DOHH2 (cell line): Measurements from ENCODE around the gene SRC.

Experiments used
- H3F3A ChIP-seq: fragments of 200-600 bp; sonication (generic), shearing (Covaris generic); 2 replicates; pipeline ENCODE4 v1.6.0; 2016; ENCODE audit warnings: antibody characterized with exemption, mild to moderate bottlenecking; ENCODE audit not compliant: control insufficient read depth, insufficient read depth
- H3K27ac ChIP-seq: fragments of 200-600 bp; sonication (generic); 2 replicates; pipeline ENCODE4 v1.5.1; 2014; ENCODE audit warnings: low read depth, mild to moderate bottlenecking, low read length, moderate library complexity
- H3K27me3 ChIP-seq: fragments of 200-600 bp; sonication (generic); 2 replicates; pipeline ENCODE4 v1.6.1; 2014; ENCODE audit warnings: mild to moderate bottlenecking, low read length, mixed read lengths; ENCODE audit not compliant: control insufficient read depth
- H3K36me3 ChIP-seq: fragments of 200-600 bp; sonication (generic); 2 replicates; pipeline ENCODE4 v1.6.1; 2014; ENCODE audit warnings: mild to moderate bottlenecking, low read length, moderate library complexity, mixed read lengths; ENCODE audit not compliant: control insufficient read depth
- H3K4me1 ChIP-seq: fragments of 200-600 bp; sonication (generic); 2 replicates; pipeline ENCODE4 v1.6.1; 2014; ENCODE audit warnings: mild to moderate bottlenecking, low read length, mixed read lengths; ENCODE audit not compliant: control insufficient read depth
- H3K4me2 ChIP-seq: fragments of 200-600 bp; sonication (generic); 2 replicates; pipeline ENCODE4 v1.6.0; 2014; ENCODE audit warnings: mild to moderate bottlenecking, low read length, moderate library complexity
- H3K4me3 ChIP-seq: fragments of 200-600 bp; sonication (generic); 2 replicates; pipeline ENCODE4 v1.5.1; 2014; ENCODE audit warnings: mild to moderate bottlenecking, low read length, mixed read lengths
- H3K79me2 ChIP-seq: fragments of 200-600 bp; sonication (generic); 2 replicates; pipeline ENCODE4 v1.6.1; 2014; ENCODE audit warnings: mild to moderate bottlenecking, low read length, mixed read lengths; ENCODE audit not compliant: control insufficient read depth
- H3K9me2 ChIP-seq: fragments of 200-600 bp; sonication (generic); replicated peaks from 2 replicates; pipeline ENCODE4 v1.6.1; 2014; ENCODE audit warnings: mild to moderate bottlenecking, low read length, mixed read lengths; ENCODE audit not compliant: control insufficient read depth
- H3K9me3 ChIP-seq: fragments of 200-600 bp; sonication (generic); 2 replicates; pipeline ENCODE4 v1.6.1; 2014; ENCODE audit warnings: antibody characterized with exemption, low read length, mixed read lengths; ENCODE audit not compliant: control insufficient read depth, insufficient read depth
- H4K20me1 ChIP-seq: fragments of 200-600 bp; sonication (generic); 2 replicates; pipeline ENCODE4 v1.6.0; 2014; ENCODE audit warnings: low read depth, mild to moderate bottlenecking, antibody characterized with exemption, low read length, moderate library complexity; ENCODE audit not compliant: control insufficient read depth, insufficient read depth
- EZH2phosphoT487 ChIP-seq: fragments of 200-600 bp; sonication (generic); IDR thresholded peaks from 2 replicates; pipeline ENCODE4 v1.6.1; 2017; ENCODE audit warnings: borderline replicate concordance, mild to moderate bottlenecking, antibody characterized with exemption, low read length, moderate library complexity, mixed read lengths
- TF ChIP-seq, protein P1 (sequence below): fragments of 200-600 bp; sonication (generic); IDR thresholded peaks from one replicate; pipeline ENCODE4 v1.5.1; 2014; ENCODE audit warnings: antibody characterized with exemption, mild to moderate bottlenecking, low read depth, low read length; ENCODE audit not compliant: poor library complexity, severe bottlenecking

The SRC gene

DNA sequence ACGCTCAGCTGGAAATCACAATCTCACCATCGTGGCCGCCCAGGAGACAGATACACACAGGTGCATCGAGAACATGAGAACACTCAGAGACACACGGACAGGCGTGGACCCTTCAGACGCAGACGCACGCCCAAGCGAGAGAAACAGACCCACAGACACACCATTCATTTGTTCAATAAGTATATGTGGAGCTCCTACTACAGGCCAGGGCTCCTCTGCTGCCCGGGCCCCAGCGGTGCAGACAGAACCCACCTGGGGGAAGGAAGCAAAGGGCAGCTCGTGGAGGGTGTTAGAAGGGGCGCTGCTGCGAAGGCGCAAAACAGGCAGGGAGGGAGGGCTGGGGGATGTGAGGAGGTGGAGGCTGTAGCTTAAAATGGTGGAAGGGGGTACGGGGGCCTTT lies 39.2 kb downstream of the SRC start:
- Histone ChIP-seq H4K20me1 (0 out of 2 replicates have a peak, but pooled peaks cover 3% of the 10 kb centered on the region), H3K36me3 (no peaks in the 10 kb centered on the region), H3K27me3 (peaks cover 14% of the 10 kb centered on the region), H3K4me1 (peaks cover 9% of the 10 kb centered on the region; the same call in 1 of the 2 replicates), H3K79me2 (no peaks in the 10 kb centered on the region), H3K27ac (no peak overlapping the region), H3K9me3 (no peaks in the 10 kb centered on the region), H3F3A (no peaks in the 10 kb centered on the region), H3K4me2 (peak overlapping the region; percentile 62), H3K9me2 (no peaks in the 10 kb centered on the region), H3K4me3 (0 out of 2 replicates have a peak overlapping the region, but pooled peaks have one; percentile 36)
- no peak for TF ChIP-seq EZH2phosphoT487
- TF ChIP-seq, protein P1, sequence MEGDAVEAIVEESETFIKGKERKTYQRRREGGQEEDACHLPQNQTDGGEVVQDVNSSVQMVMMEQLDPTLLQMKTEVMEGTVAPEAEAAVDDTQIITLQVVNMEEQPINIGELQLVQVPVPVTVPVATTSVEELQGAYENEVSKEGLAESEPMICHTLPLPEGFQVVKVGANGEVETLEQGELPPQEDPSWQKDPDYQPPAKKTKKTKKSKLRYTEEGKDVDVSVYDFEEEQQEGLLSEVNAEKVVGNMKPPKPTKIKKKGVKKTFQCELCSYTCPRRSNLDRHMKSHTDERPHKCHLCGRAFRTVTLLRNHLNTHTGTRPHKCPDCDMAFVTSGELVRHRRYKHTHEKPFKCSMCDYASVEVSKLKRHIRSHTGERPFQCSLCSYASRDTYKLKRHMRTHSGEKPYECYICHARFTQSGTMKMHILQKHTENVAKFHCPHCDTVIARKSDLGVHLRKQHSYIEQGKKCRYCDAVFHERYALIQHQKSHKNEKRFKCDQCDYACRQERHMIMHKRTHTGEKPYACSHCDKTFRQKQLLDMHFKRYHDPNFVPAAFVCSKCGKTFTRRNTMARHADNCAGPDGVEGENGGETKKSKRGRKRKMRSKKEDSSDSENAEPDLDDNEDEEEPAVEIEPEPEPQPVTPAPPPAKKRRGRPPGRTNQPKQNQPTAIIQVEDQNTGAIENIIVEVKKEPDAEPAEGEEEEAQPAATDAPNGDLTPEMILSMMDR, result no peak

DNA sequence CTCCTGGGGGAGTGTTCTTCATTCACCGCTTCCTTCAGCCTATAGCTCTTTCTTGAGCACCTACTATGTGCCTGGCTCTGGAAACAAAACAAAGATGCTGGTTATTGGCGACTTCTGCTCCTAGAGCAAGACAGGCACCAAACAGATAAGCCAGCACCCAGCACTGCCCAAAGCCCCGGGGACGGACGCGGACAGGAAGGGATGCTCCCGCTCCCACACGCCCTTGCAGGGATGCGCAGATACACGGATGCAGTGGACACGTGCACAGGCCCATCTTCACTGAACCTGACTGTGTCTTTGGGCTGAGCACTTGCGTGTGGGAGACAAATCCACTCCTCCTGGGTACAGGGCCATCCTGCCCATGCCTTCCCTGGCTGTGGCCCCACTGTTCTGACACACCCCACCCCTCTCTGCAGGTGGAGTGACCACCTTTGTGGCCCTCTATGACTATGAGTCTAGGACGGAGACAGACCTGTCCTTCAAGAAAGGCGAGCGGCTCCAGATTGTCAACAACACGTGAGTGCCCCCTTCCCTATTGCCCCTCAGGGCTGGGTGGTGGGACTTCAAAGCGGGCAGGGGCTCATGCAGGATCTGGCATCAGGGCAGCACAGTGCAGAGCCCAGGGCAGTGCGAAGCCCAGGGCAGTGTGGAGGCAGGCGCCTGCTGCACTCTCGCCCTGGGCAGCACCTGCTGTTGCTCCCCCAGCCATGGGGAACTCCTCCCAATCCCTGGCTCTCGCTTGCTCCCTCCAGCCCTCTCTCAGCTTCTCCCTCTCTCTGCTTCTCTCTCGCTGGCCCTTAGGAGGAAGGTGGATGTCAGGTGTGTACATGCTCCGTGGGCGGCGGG lies 39.9 kb downstream of the SRC start:
- Histone ChIP-seq H3K4me1 (peaks cover 9% of the 10 kb centered on the region; the same call in 1 of the 2 replicates), H3K4me2 (no peak overlapping the region), H3K4me3 (no peak overlapping the region), H3K27me3 (peaks cover 11% of the 10 kb centered on the region), H3F3A (no peaks in the 10 kb centered on the region), H3K36me3 (no peaks in the 10 kb centered on the region), H3K9me2 (no peaks in the 10 kb centered on the region), H4K20me1 (no peaks in the 10 kb centered on the region), H3K79me2 (no peaks in the 10 kb centered on the region), H3K9me3 (no peaks in the 10 kb centered on the region), H3K27ac (no peak overlapping the region)
- TF ChIP-seq, protein P1, result no peak
- TF ChIP-seq EZH2phosphoT487, result no peak

DNA sequence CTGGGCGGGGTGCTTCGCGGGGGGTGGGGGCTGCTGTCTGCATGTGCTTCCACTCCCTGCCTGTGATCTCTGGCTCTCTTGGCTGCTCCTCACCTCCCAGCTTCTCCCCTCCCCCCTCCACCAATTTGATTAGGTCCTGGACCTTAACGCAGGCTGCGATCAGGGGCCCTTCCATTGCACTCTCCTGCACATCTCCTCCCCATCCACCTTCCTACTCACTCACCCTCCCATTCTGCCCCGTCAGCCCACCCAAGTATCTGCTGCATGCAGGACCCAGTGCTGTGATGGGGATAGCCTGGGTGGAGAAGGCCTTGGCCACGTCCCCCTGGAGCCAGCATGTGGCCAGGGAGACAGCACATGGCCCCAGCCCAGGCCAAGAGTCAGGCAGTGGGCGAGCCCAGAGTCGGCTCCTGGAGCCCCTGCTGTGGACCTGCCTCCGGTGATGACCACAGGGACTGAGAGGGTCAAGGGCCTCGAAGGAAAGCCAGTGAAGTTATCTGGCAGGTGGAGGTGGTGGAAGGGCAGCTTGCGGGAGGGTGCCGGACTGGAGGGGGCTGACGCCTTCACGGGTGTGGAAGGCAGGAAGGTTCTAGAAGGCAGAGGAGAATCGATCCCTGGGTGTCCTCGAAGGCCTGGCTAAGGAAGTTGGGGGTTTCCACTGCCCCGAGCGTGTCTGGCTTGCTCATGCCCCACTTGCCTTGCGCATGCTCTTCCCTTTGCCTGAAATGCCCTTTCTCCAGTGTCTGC lies 40.7 kb downstream of the SRC start:
- Histone ChIP-seq H3K27me3 (peaks cover 8% of the 10 kb centered on the region), H3K9me2 (no peaks in the 10 kb centered on the region), H3K36me3 (no peaks in the 10 kb centered on the region), H3K4me2 (no peak overlapping the region), H4K20me1 (no peaks in the 10 kb centered on the region), H3K4me1 (peaks cover 6% of the 10 kb centered on the region; the same call in 1 of the 2 replicates), H3F3A (no peaks in the 10 kb centered on the region), H3K27ac (no peak overlapping the region), H3K4me3 (no peak overlapping the region), H3K9me3 (no peaks in the 10 kb centered on the region), H3K79me2 (no peaks in the 10 kb centered on the region)
- no peak for TF ChIP-seq EZH2phosphoT487
- TF ChIP-seq, protein P1, result no peak
